MCF 10A (cell line): ENCODE results near the gene NTRK2. TPM values are rescaled to one million over a fixed set of nuclear protein-coding genes. Genes with fewer than 3 reads are reported as not detected.
"Not testable (repeated sequence)": the region's sequence is repeated elsewhere in the genome, so short reads cannot be mapped to it uniquely, and the experiment has no call there.

Experiments
- BruUV-seq: library from RNA; stranded (reverse); fragments of 400-500 nt; replicated peaks from 2 replicates; lab custom pipeline; 2021; lab: Mats Ljungman, UMichigan
- CTCF ChIA-PET: fragments of 300-600 bp; sonication (Branson Sonifier 250); formaldehyde crosslinking; extraction: SDS; loops from one replicate; lab custom pipeline; 2021; ENCODE audit warnings: antibody characterized with exemption, inconsistent platforms; lab: Yijun Ruan, JAX
- POLR2A ChIA-PET: fragments of 300-600, 350-650 bp; sonication (Branson Sonifier 250); formaldehyde crosslinking; extraction: SDS; loops from one replicate; lab custom pipeline; 2020; ENCODE audit warnings: antibody characterized with exemption, inconsistent platforms; lab: Yijun Ruan, JAX
- DNase-seq: peaks from one replicate; pipeline ENCODE4 v3.0.0-alpha.2; 2018; ENCODE audit not compliant: unreplicated experiment
- H3K27ac Mint-ChIP-seq: one replicate; pipeline ENCODE4 v1.8.0; 2022; ENCODE audit warnings: mild to moderate bottlenecking, low read depth, mixed read lengths; ENCODE audit not compliant: unreplicated experiment
- H3K27me3 Mint-ChIP-seq: one replicate; pipeline ENCODE4 v1.8.0; 2022; ENCODE audit warnings: mixed read lengths; ENCODE audit not compliant: insufficient read depth, unreplicated experiment
- H3K36me3 Mint-ChIP-seq: one replicate; pipeline ENCODE4 v1.8.0; 2022; ENCODE audit warnings: mild to moderate bottlenecking, moderate library complexity, mixed read lengths; ENCODE audit not compliant: insufficient read depth, unreplicated experiment
- H3K4me1 Mint-ChIP-seq: one replicate; pipeline ENCODE4 v1.8.0; 2022; ENCODE audit warnings: mixed read lengths; ENCODE audit not compliant: insufficient read depth, unreplicated experiment
- H3K4me3 Mint-ChIP-seq: one replicate; pipeline ENCODE4 v1.8.0; 2022; ENCODE audit warnings: mild to moderate bottlenecking, moderate library complexity, mixed read lengths; ENCODE audit not compliant: unreplicated experiment
- H3K9me3 Mint-ChIP-seq: one replicate; pipeline ENCODE4 v1.8.0; 2022; ENCODE audit warnings: mixed read lengths; ENCODE audit not compliant: unreplicated experiment
- intact Hi-C: fragments of 100-400 bp; cut with micrococcal nuclease; formaldehyde crosslinking; loops from 2 replicates; pipeline ENCODE4 v1.14.1; 2022
- total RNA-seq: library from RNA; stranded (reverse); gene quantifications from 2 replicates; pipeline ENCODE4 v1.2.3, GENCODE V29; 2022
- TF ChIP-seq, protein P1 (sequence below): fragments of 200-600 bp; IDR thresholded peaks from one replicate; pipeline ENCODE4 v1.8.0; 2022; ENCODE audit warnings: antibody characterized with exemption, mild to moderate bottlenecking; ENCODE audit not compliant: unreplicated experiment

Gene NTRK2
- total RNA-seq, 1 experiment from 2014 or later, result not detected

DNA sequence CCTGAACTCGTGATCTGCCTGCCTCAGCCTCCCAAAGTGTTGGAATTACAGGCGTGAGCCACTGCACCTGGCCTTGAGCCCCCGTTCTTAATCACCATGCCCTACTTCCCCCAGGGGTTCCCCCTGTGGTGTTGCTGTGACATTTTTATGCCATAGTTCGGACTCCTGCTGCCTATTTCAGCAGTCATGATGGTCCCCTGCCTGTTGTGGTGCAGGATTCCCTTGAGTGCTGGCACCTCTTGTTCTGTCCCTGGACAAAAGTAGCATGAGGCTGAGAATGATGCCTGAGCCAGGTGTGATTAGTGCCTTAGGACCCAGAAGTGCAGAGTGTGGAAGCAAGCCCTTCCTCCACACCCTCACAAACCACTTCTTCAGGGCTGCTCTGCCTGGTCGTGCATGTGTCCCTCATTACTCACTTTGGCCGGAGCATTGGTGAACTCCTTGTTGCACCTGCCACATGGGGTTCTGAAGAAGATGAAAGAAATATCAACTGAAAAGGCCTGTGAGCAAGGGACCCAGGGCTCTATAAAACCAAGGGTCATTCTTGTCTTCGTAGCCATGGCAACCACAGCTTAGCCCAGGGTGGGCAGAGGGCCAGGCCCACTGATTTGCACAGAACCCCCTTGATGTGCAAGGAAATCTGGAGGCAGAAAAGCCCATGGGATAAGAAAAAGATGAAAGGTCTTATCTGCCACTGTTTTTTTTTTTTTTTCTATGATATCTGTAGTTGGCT, 228.0 kb downstream of the NTRK2 start:
- no peak overlapping the region for H3K27ac Mint-ChIP-seq
- intact Hi-C loops, result no loop called here
- no peaks in the 10 kb centered on the region for H3K36me3 Mint-ChIP-seq
- TF ChIP-seq, protein P1, sequence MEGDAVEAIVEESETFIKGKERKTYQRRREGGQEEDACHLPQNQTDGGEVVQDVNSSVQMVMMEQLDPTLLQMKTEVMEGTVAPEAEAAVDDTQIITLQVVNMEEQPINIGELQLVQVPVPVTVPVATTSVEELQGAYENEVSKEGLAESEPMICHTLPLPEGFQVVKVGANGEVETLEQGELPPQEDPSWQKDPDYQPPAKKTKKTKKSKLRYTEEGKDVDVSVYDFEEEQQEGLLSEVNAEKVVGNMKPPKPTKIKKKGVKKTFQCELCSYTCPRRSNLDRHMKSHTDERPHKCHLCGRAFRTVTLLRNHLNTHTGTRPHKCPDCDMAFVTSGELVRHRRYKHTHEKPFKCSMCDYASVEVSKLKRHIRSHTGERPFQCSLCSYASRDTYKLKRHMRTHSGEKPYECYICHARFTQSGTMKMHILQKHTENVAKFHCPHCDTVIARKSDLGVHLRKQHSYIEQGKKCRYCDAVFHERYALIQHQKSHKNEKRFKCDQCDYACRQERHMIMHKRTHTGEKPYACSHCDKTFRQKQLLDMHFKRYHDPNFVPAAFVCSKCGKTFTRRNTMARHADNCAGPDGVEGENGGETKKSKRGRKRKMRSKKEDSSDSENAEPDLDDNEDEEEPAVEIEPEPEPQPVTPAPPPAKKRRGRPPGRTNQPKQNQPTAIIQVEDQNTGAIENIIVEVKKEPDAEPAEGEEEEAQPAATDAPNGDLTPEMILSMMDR, result no peak
- H3K4me1 Mint-ChIP-seq, result no peaks in the 10 kb centered on the region
- no peaks in the 10 kb centered on the region for H3K9me3 Mint-ChIP-seq
- no TSS peak for BruUV-seq
- H3K27me3 Mint-ChIP-seq, result no peaks in the 10 kb centered on the region
- DNase-seq, result no peak
- no peak overlapping the region for H3K4me3 Mint-ChIP-seq
- ChIA-PET CTCF (interaction anchor here (0.6 kb wide), 1 partner anchor 50 kb away, joined by 3 read pairs; no protein-coding TSS in a partner anchor), POLR2A (no interaction called here)

DNA sequence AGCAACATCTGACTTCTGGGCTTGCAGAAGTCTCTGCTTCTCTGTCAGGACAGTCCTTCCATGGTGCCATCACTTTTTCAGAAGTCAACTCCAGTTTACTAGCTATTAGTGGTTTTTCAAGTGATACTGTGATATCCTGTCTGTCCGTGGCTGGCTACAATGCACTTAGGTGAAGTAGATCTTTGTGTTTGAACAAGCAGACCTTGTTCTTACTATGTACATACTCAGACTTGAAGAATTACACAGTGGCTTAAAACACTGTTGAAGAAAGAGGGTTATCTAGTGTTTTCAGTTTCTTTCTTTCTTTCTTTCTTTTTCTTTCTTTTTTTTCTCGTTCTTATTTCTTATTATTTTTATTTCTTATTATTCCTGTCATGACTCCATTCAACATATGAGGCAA, 228.7 kb downstream of the NTRK2 start:
- Mint-ChIP-seq H3K27ac (no peak overlapping the region), H3K36me3 (no peaks in the 10 kb centered on the region), H3K9me3 (no peaks in the 10 kb centered on the region), H3K27me3 (peaks cover 2% of the 10 kb centered on the region), H3K4me3 (no peak overlapping the region), H3K4me1 (no peaks in the 10 kb centered on the region)
- ChIA-PET CTCF (no interaction called here), POLR2A (no interaction called here)
- BruUV-seq, result no TSS peak
- TF ChIP-seq, protein P1, result no peak
- no peak for DNase-seq
- intact Hi-C loops, result no loop called here

DNA sequence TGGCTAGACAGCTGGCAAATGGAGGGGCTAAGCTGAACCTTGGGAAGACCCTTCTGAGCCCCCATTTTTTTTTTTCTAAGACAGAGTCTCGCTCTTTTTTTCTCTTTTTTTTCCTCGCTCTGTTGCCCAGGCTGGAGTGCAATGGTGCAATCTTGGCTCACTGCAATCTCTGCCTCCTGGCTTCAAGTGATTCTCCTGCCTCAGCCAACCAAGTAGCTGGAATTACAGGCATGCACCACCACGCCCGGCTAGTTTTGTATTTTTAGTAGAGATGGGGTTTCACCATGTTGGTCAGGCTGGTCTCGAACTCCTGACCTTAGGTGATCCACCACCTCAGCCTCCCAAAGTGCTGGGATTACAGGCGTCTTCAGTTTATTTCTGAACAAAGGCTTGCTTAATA, 229.1 kb downstream of the NTRK2 start:
- CTCF ChIA-PET, H3K27me3 Mint-ChIP-seq, DNase-seq, H3K4me1 Mint-ChIP-seq, H3K9me3 Mint-ChIP-seq, BruUV-seq, H3K4me3 Mint-ChIP-seq, H3K36me3 Mint-ChIP-seq, H3K27ac Mint-ChIP-seq, intact Hi-C loops: not testable (repeated sequence)
- POLR2A ChIA-PET, result interaction anchor here (0.7 kb wide), 1 partner anchor 903 kb away, joined by 3 read pairs; no protein-coding TSS in a partner anchor

DNA sequence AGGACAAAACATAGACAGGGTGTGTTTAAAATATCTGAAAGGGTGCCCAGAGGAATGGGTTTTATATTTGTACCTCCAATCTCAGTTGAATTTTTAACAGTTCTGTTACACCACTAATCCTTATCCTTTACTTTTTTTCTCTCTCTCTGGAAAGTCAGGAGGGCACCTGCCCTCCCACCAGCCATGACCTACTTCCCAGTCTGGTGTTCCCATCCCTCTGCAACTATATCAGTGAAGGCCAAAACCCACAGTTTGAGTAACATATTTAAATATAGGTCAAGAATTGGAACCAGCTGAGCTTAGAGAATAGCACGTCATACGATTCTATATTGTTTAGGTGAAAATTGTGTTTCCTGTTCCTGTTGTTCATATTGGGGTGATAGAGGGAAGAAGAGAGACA, 229.8 kb downstream of the NTRK2 start:
- no TSS peak for BruUV-seq
- Mint-ChIP-seq H3K4me1 (no peaks in the 10 kb centered on the region), H3K4me3 (no peak overlapping the region), H3K36me3 (no peaks in the 10 kb centered on the region), H3K9me3 (no peaks in the 10 kb centered on the region), H3K27me3 (peaks cover 11% of the 10 kb centered on the region), H3K27ac (no peak overlapping the region)
- POLR2A ChIA-PET, result no interaction called here
- no peak for DNase-seq
- TF ChIP-seq, protein P1, result no peak
- intact Hi-C loops, result no loop called here
- CTCF ChIA-PET, result no interaction called here
